Pancreas (tissue), 10 donors: ENCODE measurements around the gene CAMKMT. TPM values are rescaled to one million over a fixed set of nuclear protein-coding genes. Genes with fewer than 3 reads are reported as not detected.

Source experiments
- ATAC-seq, 4 donors: fragments of 200-7000 bp; cut with Tn5 transposase; one replicate each; pipeline versions ENCODE4 v1.8.0 to v1.9.1; 2020; ENCODE audit warnings: mild to moderate bottlenecking in 4 of 4, moderate library complexity in 4 of 4
- DNase-seq, 6 donors: peaks; one replicate each; pipeline ENCODE4 v3.0.0-alpha.2; 2020
- FAIRE-seq: peaks from 2 replicates; lab custom pipeline; 2012; peaks lifted over from hg19 to GRCh38; lab: Jason Lieb, UNC
- H3K27ac ChIP-seq, 4 donors: fragments of 200-600 bp; sonication (generic); 1 replicate in 3 of 4; 2 replicates in 1 of 4; pipeline versions ENCODE4 v1.5.0 to v1.8.0; 2020
- H3K27me3 ChIP-seq, 4 donors: fragments of 200-600 bp; one replicate each; pipeline ENCODE4 v1.8.0; 2021
- H3K36me3 ChIP-seq, 3 donors: fragments of 200-600 bp; sonication (generic) in 1 of 3; one replicate each; pipeline versions ENCODE4 v1.5.0 to v1.8.0; 2020 to 2021
- H3K4me1 ChIP-seq, 3 donors: fragments of 200-600 bp; one replicate each; pipeline ENCODE4 v1.8.0; 2021
- H3K4me3 ChIP-seq, 4 donors: fragments of 200-600 bp; sonication (generic) in 2 of 4; one replicate each; pipeline versions ENCODE4 v1.5.0 to v1.8.0; 2020 to 2021
- H3K9me3 ChIP-seq, 4 donors: fragments of 200-600 bp; one replicate each; pipeline ENCODE4 v1.8.0; 2021
- CTCF ChIP-seq, 4 donors: fragments of 200-600 bp; sonication (generic) in 3 of 4; IDR thresholded peaks; one replicate each; pipeline versions ENCODE4 v1.5.0 to v1.8.0; 2021; ENCODE audit warnings: antibody characterized with exemption in 4 of 4
- WGBS, 2 donors: extraction: QIAGEN DNeasy Blood & Tissue Kit; methylation state at CpG; one replicate each; pipeline ENCODE4 v1.1.7; 2013; 5-methylcytosine and 5-hydroxymethylcytosine counted together
- intact Hi-C, 3 donors: fragments of 100-400 bp; cut with DNase I; formaldehyde crosslinking; loops; one replicate each; pipeline versions ENCODE4 v1.11.1 to v1.14.2; 2022
- polyA plus RNA-seq, 2 donors: library from polyadenylated mRNA; stranded (reverse); fragments of 200-250 nt; gene quantifications; one replicate each; pipeline ENCODE4 v1.2.3, GENCODE V29; 2013
- total RNA-seq, 6 donors: library from RNA; stranded (reverse); fragmentation: NEBNext Ultra II Directional in 4 of 6; extraction: Animal tissue kit (Norgen Biotek cat#: 25700) in 4 of 6; gene quantifications; one replicate each; pipeline versions ENCODE4 v1.2.1 to v1.2.4, GENCODE V29; 2021 to 2023
- donor health status: healthy with polysubstance abuse.
- donor health status: DM: no; HTN: no; CAD: no; lungs with moderate emphysema.
- donor health status: DM: no; HTN: no; CAD: no.
- donor health status: control.
- donor health status: control.
- donor health status: Bipolar disorder and iron deficiency.
- donor health status: DM: yes; HTN: yes; CAD: no.
- donor health status: DM: no; HTN: no; CAD: no.
- donor health status: DM: no; HTN: no; CAD: no.
- donor health status: DM: yes; HTN: yes; CAD: no.

Gene CAMKMT
- total and polyA plus RNA-seq, 8 donors, result 4.6 to 11.9 (median 8.3) TPM

- H3K27ac ChIP-seq, result no peak overlapping the region
- FAIRE-seq (no peak), ATAC-seq (peak in 2 of 4 donors; percentile 23 to 49), DNase-seq (no peak)
- intact Hi-C loops, result no loop called here
- H3K4me3 ChIP-seq, result no peak overlapping the region
- no peaks in the 10 kb centered on the region for H3K27me3 ChIP-seq
- 85 to 90% methylated on average over 20 of the region's 20 CpGs for WGBS, 2 donors
- no peak for TF ChIP-seq CTCF (IDR thresholded peaks at IDR 0.05)
- H3K36me3 ChIP-seq, result no peaks in the 10 kb centered on the region
- H3K9me3 ChIP-seq, result no peaks in the 10 kb centered on the region
- H3K4me1 ChIP-seq, result no peaks in the 10 kb centered on the region
Observed at GRCh38 chr2:44778671-44779476, 417.1 kb downstream of the CAMKMT start.

- TF ChIP-seq CTCF (IDR thresholded peaks at IDR 0.05), result no peak
- ATAC-seq, result no peak
- no peaks in the 10 kb centered on the region for H3K36me3 ChIP-seq
- no peak for DNase-seq
- intact Hi-C loops, result no loop called here
- FAIRE-seq, result no peak
- no peak overlapping the region for H3K27ac ChIP-seq
- no peaks in the 10 kb centered on the region for H3K9me3 ChIP-seq
- no peaks in the 10 kb centered on the region for H3K4me1 ChIP-seq
- WGBS, 2 donors, result 94 to 98% methylated on average over 2 of the region's 2 CpGs
- H3K4me3 ChIP-seq, result no peak overlapping the region
- H3K27me3 ChIP-seq, result no peaks in the 10 kb centered on the region
Observed at GRCh38 chr2:44779793-44780192, 418.0 kb downstream of the CAMKMT start.

- TF ChIP-seq CTCF (IDR thresholded peaks at IDR 0.05), result no peak
- FAIRE-seq, result no peak
- Histone ChIP-seq H3K27ac (no peak overlapping the region), H3K4me1 (no peaks in the 10 kb centered on the region), H3K9me3 (no peaks in the 10 kb centered on the region), H3K36me3 (no peaks in the 10 kb centered on the region), H3K27me3 (no peaks in the 10 kb centered on the region), H3K4me3 (no peak overlapping the region)
- WGBS, 2 donors, result 93% methylated on average over 7 of the region's 7 CpGs
- DNase-seq, result no peak
- intact Hi-C loops, result no loop called here
- no peak for ATAC-seq
Observed at GRCh38 chr2:44780406-44780805, 418.7 kb downstream of the CAMKMT start.

GRCh38 chr2:44785433-44785832 lies 423.7 kb downstream of the CAMKMT start:
- intact Hi-C loops, result no loop called here
- Histone ChIP-seq H3K4me1 (no peaks in the 10 kb centered on the region), H3K9me3 (no peaks in the 10 kb centered on the region), H3K36me3 (no peaks in the 10 kb centered on the region), H3K4me3 (no peak overlapping the region), H3K27ac (no peak overlapping the region), H3K27me3 (no peaks in the 10 kb centered on the region)
- WGBS, 2 donors, result 47 to 57% methylated on average over 2 of the region's 2 CpGs
- no peak for ATAC-seq
- no peak for DNase-seq
- FAIRE-seq, result no peak
- TF ChIP-seq CTCF (IDR thresholded peaks at IDR 0.05), result no peak
